Stimulated activated CD8-positive, alpha-beta memory T cell treated with anti-CD3 and anti-CD28 coated beads, Interleukin-15, amount 100 ng/mL, for 4 hours (primary cell): ENCODE data around the gene AP1S2.
A peak's percentile ranks its signal among the peaks of the same experiment; 100 is the strongest.

Experiments used
- DNase-seq, 2 donors: peaks; one replicate each; pipeline ENCODE4 v3.0.0-alpha.2; 2020; ENCODE audit warnings: low read depth in 2 of 2

The AP1S2 gene

GRCh38 chrX:15812192-15812938 lies 42.2 kb downstream of the AP1S2 start:
- DNase-seq: no peak

GRCh38 chrX:15808254-15808653 lies 46.4 kb downstream of the AP1S2 start:
- no peak for DNase-seq

- no peak for DNase-seq
These were observed 50.0 kb downstream of the AP1S2 start for GRCh38 chrX:15804563-15804962.

GRCh38 chrX:15797707-15798106 lies 56.9 kb downstream of the AP1S2 start:
- no peak for DNase-seq

GRCh38 chrX:15790769-15791290 lies 63.8 kb downstream of the AP1S2 start:
- no peak for DNase-seq

DNA sequence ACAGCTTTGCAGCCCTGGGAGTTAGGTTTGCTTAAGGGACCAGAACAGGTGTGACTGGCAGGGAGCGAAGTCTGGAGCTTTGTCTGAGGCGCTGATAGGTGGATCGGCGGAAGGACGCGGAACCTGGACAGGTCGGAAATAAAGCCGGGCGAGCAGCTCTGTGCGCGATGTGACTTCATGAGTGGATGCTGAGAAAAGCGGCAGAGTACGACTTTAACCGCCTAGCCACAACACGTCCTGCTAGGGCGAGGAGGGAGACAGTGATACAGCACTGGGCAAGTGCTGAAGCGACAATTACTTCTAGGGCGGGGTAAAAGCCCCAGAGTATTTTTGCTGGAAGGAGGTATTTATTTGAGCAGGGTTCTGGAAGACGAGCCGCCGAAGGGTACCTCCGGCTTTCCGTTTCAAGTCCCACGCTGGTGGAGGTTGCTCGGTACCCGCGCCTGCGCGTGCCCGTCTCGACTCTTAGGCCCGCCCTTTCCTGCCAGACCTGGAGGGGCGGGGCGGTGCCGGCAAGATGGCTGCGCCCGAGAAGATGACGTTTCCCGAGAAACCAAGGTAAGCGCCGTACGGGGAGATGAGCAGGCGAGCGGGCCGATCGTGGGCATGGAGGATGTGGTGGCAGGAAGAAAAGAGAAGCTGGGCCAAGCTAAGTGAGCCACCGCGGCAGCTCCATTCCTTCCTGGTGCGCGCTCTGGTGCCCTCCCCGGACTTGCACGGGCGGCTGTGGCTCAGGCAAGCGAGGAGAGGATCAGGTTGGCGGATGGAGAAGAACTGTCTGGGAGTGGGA lies 64.4 kb downstream of the AP1S2 start, which contains the start of gene ZRSR2:
Gene ZRSR2, plus strand, starts transcription at position 506 of the 790 bp plus-strand sequence. Its CDS starts 12 bp downstream, at position 518.
- DNase-seq: peak; percentile 68 to 88

DNA sequence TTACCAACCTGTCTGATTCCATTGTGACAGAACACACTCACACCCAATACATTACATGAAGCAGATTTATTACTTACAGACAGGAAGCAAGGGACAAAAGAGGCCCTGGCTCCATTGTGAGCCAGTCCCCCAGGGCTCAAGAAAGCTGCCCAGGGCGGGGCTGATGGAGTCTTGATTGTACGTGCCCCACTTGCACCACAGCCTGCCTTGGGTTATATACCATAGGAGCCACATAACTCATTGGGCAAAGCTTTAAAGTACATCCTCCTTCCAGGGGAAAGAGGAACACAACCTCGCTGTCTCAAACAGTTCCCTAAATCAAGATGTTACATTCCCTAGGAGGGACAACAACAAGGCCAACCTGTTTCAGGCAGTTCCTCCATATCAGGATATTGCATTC lies 67.7 kb downstream of the AP1S2 start:
- no peak for DNase-seq

DNA sequence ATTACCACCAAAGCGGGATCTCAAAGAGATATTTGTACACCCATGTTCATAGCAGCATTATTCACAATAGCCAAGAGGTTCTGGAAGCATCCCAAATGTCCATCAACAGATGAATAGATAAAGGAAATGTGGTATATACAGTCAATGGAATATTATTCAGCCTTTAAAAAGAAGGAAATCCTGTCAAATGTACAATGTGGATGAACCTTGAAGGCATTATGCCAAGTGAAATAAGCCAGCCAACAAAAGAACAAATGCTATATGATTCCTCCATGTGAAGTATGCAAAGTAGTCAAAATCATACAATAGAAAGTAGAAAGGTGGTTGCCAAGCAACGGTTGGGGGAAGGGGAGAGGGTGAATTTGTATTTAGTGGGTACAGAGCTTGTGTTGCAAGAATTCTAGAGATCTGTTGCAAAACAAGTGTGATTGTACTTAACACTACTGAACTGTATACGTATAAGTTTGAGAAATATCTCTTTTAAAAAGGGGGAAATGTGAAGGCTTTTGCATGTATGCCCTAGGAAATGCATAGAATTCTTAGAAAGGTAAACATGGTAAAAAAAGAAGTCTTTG lies 69.3 kb downstream of the AP1S2 start:
- DNase-seq: no peak

- DNase-seq: no peak
These were observed 72.5 kb downstream of the AP1S2 start for GRCh38 chrX:15781961-15782699.
